ENCODE data around the gene AHNAK2.

DNA sequence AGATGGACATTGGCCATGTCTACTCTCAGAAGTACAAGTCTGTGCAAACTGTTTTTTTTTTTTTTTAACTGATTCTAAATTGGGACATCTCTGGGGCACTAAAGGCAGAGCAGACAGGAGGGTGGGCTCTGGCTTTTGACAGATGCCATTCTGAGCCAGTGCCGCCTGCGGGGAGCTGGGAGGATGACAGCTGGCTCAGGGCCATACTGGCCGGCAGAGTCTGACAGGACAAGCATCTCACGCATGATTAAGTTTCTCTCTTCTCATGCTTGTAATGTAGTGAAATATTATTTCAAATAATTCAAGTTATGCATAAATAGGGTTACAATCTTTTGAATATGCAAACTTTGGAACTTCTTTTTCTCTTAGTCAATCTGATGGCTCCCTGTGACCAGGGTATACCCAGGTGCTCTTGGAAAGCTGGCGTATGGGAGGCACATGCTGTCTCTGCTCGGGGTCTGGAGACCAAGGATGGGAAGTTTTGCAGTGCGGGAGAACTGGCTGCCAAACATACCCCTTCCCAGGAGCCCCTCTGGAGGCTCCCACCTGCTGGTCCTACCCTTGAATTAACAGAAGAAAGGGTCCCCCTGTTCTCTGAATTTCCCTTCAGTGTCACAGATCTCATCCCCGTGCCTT lies 35.1 kb upstream of the AHNAK2 start:
- TF ChIP-seq, protein P1, sequence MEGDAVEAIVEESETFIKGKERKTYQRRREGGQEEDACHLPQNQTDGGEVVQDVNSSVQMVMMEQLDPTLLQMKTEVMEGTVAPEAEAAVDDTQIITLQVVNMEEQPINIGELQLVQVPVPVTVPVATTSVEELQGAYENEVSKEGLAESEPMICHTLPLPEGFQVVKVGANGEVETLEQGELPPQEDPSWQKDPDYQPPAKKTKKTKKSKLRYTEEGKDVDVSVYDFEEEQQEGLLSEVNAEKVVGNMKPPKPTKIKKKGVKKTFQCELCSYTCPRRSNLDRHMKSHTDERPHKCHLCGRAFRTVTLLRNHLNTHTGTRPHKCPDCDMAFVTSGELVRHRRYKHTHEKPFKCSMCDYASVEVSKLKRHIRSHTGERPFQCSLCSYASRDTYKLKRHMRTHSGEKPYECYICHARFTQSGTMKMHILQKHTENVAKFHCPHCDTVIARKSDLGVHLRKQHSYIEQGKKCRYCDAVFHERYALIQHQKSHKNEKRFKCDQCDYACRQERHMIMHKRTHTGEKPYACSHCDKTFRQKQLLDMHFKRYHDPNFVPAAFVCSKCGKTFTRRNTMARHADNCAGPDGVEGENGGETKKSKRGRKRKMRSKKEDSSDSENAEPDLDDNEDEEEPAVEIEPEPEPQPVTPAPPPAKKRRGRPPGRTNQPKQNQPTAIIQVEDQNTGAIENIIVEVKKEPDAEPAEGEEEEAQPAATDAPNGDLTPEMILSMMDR (IDR thresholded peaks at IDR 0.05), result no peak
- TF ChIP-seq ZFX (IDR thresholded peaks at IDR 0.05; ENCODE audit: borderline replicate concordance), result no peak

All from 22Rv1 (cell line).